ENCODE measurements around the gene CLK2. TPM values are rescaled to one million over a fixed set of nuclear protein-coding genes. Genes with fewer than 3 reads are reported as not detected.
"Not testable (repeated sequence)": the region's sequence is repeated elsewhere in the genome, so short reads cannot be mapped to it uniquely, and the experiment has no call there.

CLK2 gene
- total RNA-seq, 4 donors from 2014 or later = 14.4 to 51.4 (median 32.9) TPM

- no peaks in the 10 kb centered on the region for H3K9me3 ChIP-seq
- H3K4me3 ChIP-seq = no peak overlapping the region
- 80% methylated on average over 4 of the region's 5 CpGs; no CpG with 5 or more reads in 1 of the 2 donors for WGBS, 2 donors (ENCODE audit: low coverage in 1 of 2)
- H3K4me1 ChIP-seq = peaks cover 2 to 33% (median 11%) of the 10 kb centered on the region in 3 donors
- ATAC-seq = no peak
- no peak overlapping the region for H3K27ac ChIP-seq
- H3K27me3 ChIP-seq = no peaks in the 10 kb centered on the region
- peaks cover 0 to 48% of the 10 kb centered on the region in 2 donors for H3K36me3 ChIP-seq
- no peak for TF ChIP-seq EP300 (IDR thresholded peaks at IDR 0.05)
- TF ChIP-seq POLR2AphosphoS5 (IDR thresholded peaks at IDR 0.05) = no peak
- no peak for TF ChIP-seq CTCF (IDR thresholded peaks at IDR 0.05)
- no peak for TF ChIP-seq POLR2A (IDR thresholded peaks at IDR 0.05)
Observed at GRCh38 chr1:155236451-155236850, 36.9 kb downstream of the CLK2 start.

- not testable (repeated sequence) for ATAC-seq, H3K9me3 ChIP-seq, H3K27me3 ChIP-seq, H3K27ac ChIP-seq, H3K4me3 ChIP-seq
- H3K4me1 ChIP-seq = peaks cover 2 to 26% (median 14%) of the 10 kb centered on the region in 3 donors
- peaks cover 0 to 48% of the 10 kb centered on the region in 2 donors for H3K36me3 ChIP-seq
- WGBS, 2 donors (ENCODE audit: low coverage in 1 of 2) = 83% methylated on average over 3 of the region's 9 CpGs; no CpG with 5 or more reads in 1 of the 2 donors
Observed at GRCh38 chr1:155235375-155235774, 37.9 kb downstream of the CLK2 start.

- not testable (repeated sequence) for ATAC-seq, H3K27me3 ChIP-seq, H3K4me3 ChIP-seq, H3K9me3 ChIP-seq, H3K27ac ChIP-seq
- H3K4me1 ChIP-seq = peaks cover 2 to 18% (median 11%) of the 10 kb centered on the region in 3 donors
- H3K36me3 ChIP-seq = peaks cover 0 to 33% of the 10 kb centered on the region in 2 donors
- WGBS, 2 donors (ENCODE audit: low coverage in 1 of 2) = 88% methylated on average over 1 of the region's 5 CpGs; no CpG with 5 or more reads in 1 of the 2 donors
Observed at GRCh38 chr1:155233502-155233901, 39.8 kb downstream of the CLK2 start.

- ATAC-seq, H3K4me3 ChIP-seq, H3K9me3 ChIP-seq, H3K27me3 ChIP-seq: not testable (repeated sequence)
- peaks cover 0 to 21% of the 10 kb centered on the region in 2 donors for H3K36me3 ChIP-seq
- peak overlapping the region; percentile 13 to 80 (median 68) for H3K27ac ChIP-seq
- peaks cover 2 to 26% (median 11%) of the 10 kb centered on the region in 3 donors for H3K4me1 ChIP-seq
- WGBS, 2 donors (ENCODE audit: low coverage in 1 of 2) = 25% methylated on average over 2 of the region's 13 CpGs; no CpG with 5 or more reads in 1 of the 2 donors
Observed at GRCh38 chr1:155232001-155232978, 41.0 kb downstream of the CLK2 start.

- ATAC-seq = not testable (repeated sequence)
- H3K27ac ChIP-seq = peak overlapping the region in 3 of 4 donors; percentile 65 to 80 (median 71)
- 42 to 55% methylated on average over 2 of the region's 3 CpGs for WGBS, 2 donors (ENCODE audit: low coverage in 1 of 2)
Observed at GRCh38 chr1:155231302-155231701, 42.0 kb downstream of the CLK2 start.

GRCh38 chr1:155228096-155228427, 45.2 kb downstream of the CLK2 start:
- peak overlapping the region; percentile 54 to 65 for H3K4me3 ChIP-seq
- TF ChIP-seq POLR2AphosphoS5 (IDR thresholded peaks at IDR 0.05) (no peak), EP300 (IDR thresholded peaks at IDR 0.05) (no peak), POLR2A (IDR thresholded peaks at IDR 0.05) (no peak), CTCF (IDR thresholded peaks at IDR 0.05) (no peak)
- ATAC-seq = no peak
- peaks cover 2 to 48% (median 19%) of the 10 kb centered on the region in 3 donors for H3K4me1 ChIP-seq
- H3K27me3 ChIP-seq = no peaks in the 10 kb centered on the region
- 37 to 40% methylated on average over 4 to 7 of the region's 9 CpGs for WGBS, 2 donors (ENCODE audit: low coverage in 1 of 2)
- H3K36me3 ChIP-seq = no peaks in the 10 kb centered on the region
- no peaks in the 10 kb centered on the region for H3K9me3 ChIP-seq
- H3K27ac ChIP-seq = peak overlapping the region; percentile 89 to 96 (median 90)

More at GRCh38 chr1:155231302-155231701, 42.0 kb downstream of the CLK2 start:
- not testable (repeated sequence) for H3K27me3 ChIP-seq, H3K9me3 ChIP-seq, H3K4me3 ChIP-seq
- peaks cover 2 to 33% (median 17%) of the 10 kb centered on the region in 3 donors for H3K4me1 ChIP-seq
- H3K36me3 ChIP-seq = peaks cover 0 to 12% of the 10 kb centered on the region in 2 donors
